ENCODE data around the gene EDIL3.

Gene EDIL3

GRCh38 chr5:84287951-84288350 is 96.7 kb downstream of the EDIL3 start:
- TF ChIP-seq CTCF (IDR thresholded peaks at IDR 0.05; ENCODE audit: low read depth, low read length): no peak
- H3K4me3 ChIP-seq (ENCODE audit: low read depth, low read length): no peak overlapping the region

GRCh38 chr5:84286662-84287061 is 98.0 kb downstream of the EDIL3 start:
- H3K4me3 ChIP-seq (ENCODE audit: low read depth, low read length): no peak overlapping the region
- no peak for TF ChIP-seq CTCF (IDR thresholded peaks at IDR 0.05; ENCODE audit: low read depth, low read length)

- no peak overlapping the region for H3K4me3 ChIP-seq (ENCODE audit: low read depth, low read length)
- TF ChIP-seq CTCF (IDR thresholded peaks at IDR 0.05; ENCODE audit: low read depth, low read length): no peak
These were observed 98.7 kb downstream of the EDIL3 start for GRCh38 chr5:84285641-84286637.

- no peak overlapping the region for H3K4me3 ChIP-seq (ENCODE audit: low read depth, low read length)
- TF ChIP-seq CTCF (IDR thresholded peaks at IDR 0.05; ENCODE audit: low read depth, low read length): no peak
These were observed 103.3 kb downstream of the EDIL3 start for GRCh38 chr5:84281383-84281782.

- no peak overlapping the region for H3K4me3 ChIP-seq (ENCODE audit: low read depth, low read length)
- no peak for TF ChIP-seq CTCF (IDR thresholded peaks at IDR 0.05; ENCODE audit: low read depth, low read length)
These were observed 105.4 kb downstream of the EDIL3 start for GRCh38 chr5:84279234-84279633.

- no peak for TF ChIP-seq CTCF (IDR thresholded peaks at IDR 0.05; ENCODE audit: low read depth, low read length)
- no peak overlapping the region for H3K4me3 ChIP-seq (ENCODE audit: low read depth, low read length)
These were observed 109.1 kb downstream of the EDIL3 start for GRCh38 chr5:84275609-84276008.

Measured in WI38 (cell line).